ENCODE data around the gene SUSD3.
"Not testable (repeated sequence)": the region's sequence is repeated elsewhere in the genome, so short reads cannot be mapped to it uniquely, and the experiment has no call there.

SUSD3 gene

DNA sequence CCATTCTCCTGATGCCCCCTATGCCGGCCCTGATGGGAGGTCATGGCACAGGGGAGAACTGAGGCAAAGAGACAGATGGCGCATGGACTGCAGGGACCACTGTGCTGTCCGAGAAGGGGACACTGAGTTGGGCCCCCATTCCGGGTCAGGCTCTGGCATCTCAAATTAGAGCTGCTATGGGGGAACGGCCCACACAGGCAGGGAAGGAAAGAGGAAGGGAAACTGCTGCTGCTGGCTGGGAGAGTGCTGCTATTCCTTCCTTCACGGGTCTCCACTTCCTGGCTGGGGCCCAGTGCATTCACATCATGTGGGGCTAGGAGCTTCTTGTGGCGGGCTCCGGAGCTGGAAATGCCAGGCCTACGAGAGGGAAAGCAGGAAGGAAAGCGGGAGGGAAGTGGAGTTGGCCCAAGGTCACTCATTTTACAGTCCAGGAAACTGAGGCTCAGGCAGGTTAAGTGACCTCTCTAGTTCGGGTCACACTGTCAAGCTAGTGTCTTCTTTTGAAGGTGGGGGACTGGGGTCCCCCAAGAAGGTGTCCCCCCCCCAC is 36.2 kb downstream of the SUSD3 start:
- no peak for DNase-seq

GRCh38 chr9:93095205-93096130 is 37.0 kb downstream of the SUSD3 start:
- DNase-seq, result peak; percentile 99

DNA sequence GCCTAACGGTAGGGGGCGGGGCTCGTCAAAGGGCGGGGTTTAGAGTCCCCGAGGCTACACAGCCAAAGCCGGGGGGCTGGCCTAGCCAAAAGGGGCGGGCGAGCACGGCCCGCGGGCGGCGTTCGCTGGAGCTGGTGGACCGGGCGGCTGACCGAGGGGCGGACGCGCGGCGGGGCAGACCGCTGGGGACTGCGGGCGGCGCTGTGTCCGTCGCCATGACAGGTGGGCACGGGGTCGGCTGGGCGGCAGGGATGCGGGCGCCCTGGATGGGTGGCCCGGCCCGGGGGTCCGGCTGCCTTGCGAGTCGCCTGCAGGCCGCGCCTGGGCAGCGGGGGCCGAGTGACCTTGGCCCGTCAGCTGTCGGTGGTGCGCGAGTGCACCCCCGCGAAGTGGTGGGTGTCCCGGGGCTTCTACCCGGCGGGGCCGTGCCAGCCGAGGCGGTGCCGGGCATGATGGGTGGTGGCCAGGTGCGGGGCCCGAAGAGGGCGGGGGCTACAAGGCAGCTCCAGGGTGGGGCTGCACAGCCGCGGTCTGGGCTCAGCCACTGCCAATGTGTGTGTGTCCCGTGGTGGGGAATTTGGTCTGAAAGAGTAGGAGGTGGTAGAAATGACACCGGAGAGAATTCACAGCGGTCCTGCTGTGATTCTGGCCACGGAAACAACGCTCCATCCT is 37.8 kb downstream of the SUSD3 start, which contains the start of gene CARD19:
Gene CARD19, plus strand, starts transcription at position 87 of the 672 bp plus-strand sequence. Its CDS starts 129 bp downstream, at position 216.
- no peak for DNase-seq

- no peak for DNase-seq
Measured at GRCh38 chr9:93096811-93097382, 38.4 kb downstream of the SUSD3 start.

GRCh38 chr9:93097511-93098201 is 39.2 kb downstream of the SUSD3 start:
- DNase-seq, result no peak

DNA sequence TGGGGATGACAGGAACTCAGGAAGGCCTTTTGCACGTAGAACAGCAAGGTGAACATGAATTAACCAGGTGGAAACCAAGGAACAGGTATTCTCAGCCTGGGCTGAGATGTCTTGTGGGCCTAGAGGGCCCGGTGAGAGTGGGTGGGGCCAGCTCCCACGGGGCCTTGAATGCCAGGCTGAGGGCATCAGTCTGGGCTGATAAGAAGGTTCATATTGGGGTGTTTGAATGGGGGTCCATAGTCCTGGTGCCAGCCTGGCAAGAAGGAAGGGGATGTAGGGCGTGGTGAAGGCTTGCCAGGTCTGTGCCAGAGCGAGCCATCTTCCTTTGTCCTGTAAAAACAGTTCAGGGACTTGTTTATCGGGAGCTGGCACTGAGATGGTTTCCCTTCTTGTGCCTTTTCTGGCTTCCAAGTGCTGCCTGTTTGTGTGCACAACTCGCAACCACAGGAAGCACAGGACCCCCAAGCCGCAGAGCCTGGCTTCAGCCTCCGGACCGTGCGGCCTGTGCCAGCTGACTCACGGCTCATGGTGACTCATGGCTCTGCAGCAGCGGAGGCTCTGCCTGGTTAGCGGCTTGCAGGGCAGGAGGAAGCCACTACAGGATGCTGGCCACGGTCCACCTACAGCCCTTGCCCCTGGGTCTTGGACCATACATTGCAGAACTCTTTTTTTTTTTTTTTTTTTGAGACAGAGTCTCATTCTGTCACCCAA is 39.9 kb downstream of the SUSD3 start:
- peak; percentile 86 for DNase-seq

- no peak for DNase-seq
Measured at GRCh38 chr9:93099551-93100275, 41.2 kb downstream of the SUSD3 start.

DNA sequence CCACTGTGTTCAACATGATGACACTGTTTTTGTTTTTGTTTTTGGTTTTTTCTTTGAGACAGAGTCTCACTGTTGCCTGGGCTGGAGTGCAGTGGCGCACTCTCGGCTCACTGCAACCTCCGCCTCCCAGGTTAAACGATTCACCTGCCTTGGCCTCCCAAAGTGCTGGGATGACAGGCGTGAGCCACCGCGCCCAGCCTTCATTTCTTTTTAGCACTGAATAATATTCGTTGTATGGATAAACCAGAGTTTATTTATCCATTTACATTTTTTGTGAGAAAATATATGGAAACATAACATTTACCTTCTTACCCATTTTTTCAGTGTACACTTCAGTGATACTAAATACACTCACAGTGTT is 41.8 kb downstream of the SUSD3 start:
- DNase-seq, result no peak

- not testable (repeated sequence) for DNase-seq
Measured at GRCh38 chr9:93101086-93101485, 42.6 kb downstream of the SUSD3 start.

- DNase-seq, result no peak
Measured at GRCh38 chr9:93105620-93106019, 47.1 kb downstream of the SUSD3 start.

GRCh38 chr9:93107151-93107824 is 48.8 kb downstream of the SUSD3 start:
- DNase-seq, result no peak

DNA sequence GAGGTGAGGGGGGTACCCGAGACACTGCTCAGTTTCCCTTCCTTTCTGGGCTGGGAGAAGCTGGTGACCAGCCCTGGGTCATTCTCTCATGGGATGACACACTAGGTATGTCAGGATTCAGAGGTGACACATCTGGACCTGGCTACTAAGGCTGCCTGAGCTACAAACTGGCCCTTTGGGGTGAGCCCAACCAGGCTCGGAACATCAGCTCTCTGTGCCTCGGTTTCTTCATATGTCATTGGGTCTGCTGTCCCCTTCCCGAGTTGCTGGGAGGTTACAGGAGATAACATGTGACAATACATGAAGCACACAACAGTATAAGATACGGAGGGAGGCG is 49.3 kb downstream of the SUSD3 start:
- no peak for DNase-seq

- no peak for DNase-seq
Measured at GRCh38 chr9:93108291-93109041, 50.0 kb downstream of the SUSD3 start.

GRCh38 chr9:93110311-93110855 is 51.9 kb downstream of the SUSD3 start:
- DNase-seq, result no peak

GRCh38 chr9:93111001-93111370 is 52.5 kb downstream of the SUSD3 start:
- DNase-seq, result no peak

- no peak for DNase-seq
Measured at GRCh38 chr9:93111371-93112115, 53.0 kb downstream of the SUSD3 start.

- DNase-seq, result no peak
Measured at GRCh38 chr9:93112116-93112863, 53.8 kb downstream of the SUSD3 start.

DNA sequence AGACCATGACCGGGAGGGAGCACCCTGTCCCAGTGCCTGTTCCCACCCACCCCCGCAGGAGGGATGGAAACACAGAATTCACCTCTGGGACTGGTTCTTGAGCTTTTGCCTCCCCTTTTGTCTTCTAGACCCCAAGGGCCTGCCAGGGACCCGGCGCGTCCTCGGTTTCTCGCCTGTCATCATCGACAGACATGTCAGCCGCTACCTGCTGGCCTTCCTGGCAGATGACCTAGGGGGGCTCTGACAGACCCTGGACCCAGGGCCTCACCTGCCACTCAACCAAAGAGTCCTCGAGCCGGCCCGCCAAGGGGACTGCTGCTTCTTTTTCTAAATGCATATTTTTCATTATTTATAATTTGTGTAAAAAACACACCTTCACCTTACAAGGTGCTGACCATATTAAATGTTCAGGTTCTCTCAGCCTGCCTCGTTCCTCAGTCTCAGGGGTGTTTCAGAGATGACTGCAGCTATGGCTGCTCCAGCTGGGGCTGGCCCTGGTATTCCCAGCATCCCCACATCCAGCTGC is 54.4 kb downstream of the SUSD3 start:
- no peak for DNase-seq

Measured in amniotic stem cell (primary cell).